ENCODE results near the gene DNAH6. TPM values are rescaled to one million over a fixed set of nuclear protein-coding genes. Genes with fewer than 3 reads are reported as not detected.

The DNAH6 gene
- total and polyA plus RNA-seq, 2 of the 8 experiments (the other 6 are each of a cell fraction or from before 2014, with no cell fraction given) = 0.06 to 0.43 TPM

GRCh38 chr2:84498150-84498799 is 18.0 kb upstream of the DNAH6 start:
- no peaks in the 10 kb centered on the region for H3K36me3 ChIP-seq (ENCODE audit: control insufficient read depth in 2 of 4, insufficient read depth in 4 of 4, low read length in 3 of 4)
- no peak overlapping the region for H3K56ac ChIP-seq (replicated peaks; ENCODE audit: insufficient read length, low read depth, low read length)
- H3K4me1 ChIP-seq (replicated peaks in 1 of 4; ENCODE audit: control insufficient read depth in 3 of 4, insufficient read depth in 4 of 4, low read length in 3 of 4) = no peaks in the 10 kb centered on the region
- no peak overlapping the region for H2BK15ac ChIP-seq (ENCODE audit: low read length)
- ChIA-PET POLR2A (ENCODE audit: partially characterized antibody) (no interaction called here), CTCF (ENCODE audit: partially characterized antibody) (interaction anchor here (1.0 to 2.0 kb wide), 7 partner anchors 130 to 428 kb away, joined by 3 to 7 read pairs (median 4); no protein-coding TSS in a partner anchor)
- no peak overlapping the region for H3K4ac ChIP-seq (replicated peaks; ENCODE audit: insufficient read length, low read depth, low read length)
- H4K20me1 ChIP-seq (replicated peaks in 1 of 2; ENCODE audit: control insufficient read depth in 1 of 2, insufficient read depth in 2 of 2, low read length in 2 of 2) = no peaks in the 10 kb centered on the region
- no peak overlapping the region for H3K4me3 ChIP-seq (ENCODE audit: extremely low read depth in 1 of 4, insufficient read depth in 2 of 4, low read depth in 3 of 4, low read length in 4 of 4)
- no peak overlapping the region for H2BK120ac ChIP-seq (replicated peaks; ENCODE audit: low read depth, low read length)
- H2AK5ac ChIP-seq (ENCODE audit: low read depth, low read length) = no peak overlapping the region
- H3K9ac ChIP-seq (replicated peaks in 1 of 4; ENCODE audit: extremely low read depth in 1 of 4, low read depth in 3 of 4, low read length in 3 of 4) = no peak overlapping the region
- no peak overlapping the region for H2AFZ ChIP-seq (ENCODE audit: low read length)
- no peak overlapping the region for H4K5ac ChIP-seq (ENCODE audit: insufficient read length, low read depth, low read length)
- no peaks in the 10 kb centered on the region for H3K79me2 ChIP-seq (ENCODE audit: control insufficient read depth in 1 of 2, insufficient read depth in 2 of 2, low read length in 2 of 2)
- H2BK20ac ChIP-seq (ENCODE audit: low read length) = no peak overlapping the region
- no peaks in the 10 kb centered on the region for H3K27me3 ChIP-seq (replicated peaks in 1 of 4; ENCODE audit: control insufficient read depth in 3 of 4, extremely low read depth in 1 of 4, insufficient read depth in 3 of 4, low read length in 3 of 4)
- DNase-seq (ENCODE audit: low read depth in 1 of 2, low spot score in 2 of 2) = no peak
- no peak for FAIRE-seq
- no peak overlapping the region for H3K4me2 ChIP-seq (ENCODE audit: insufficient read depth in 1 of 2, low read depth in 2 of 2, low read length in 2 of 2)
- no peak overlapping the region for H4K91ac ChIP-seq (replicated peaks; ENCODE audit: insufficient read length, low read length)
- H3K23ac ChIP-seq (ENCODE audit: insufficient read length) = no peak overlapping the region
- H2BK5ac ChIP-seq (ENCODE audit: low read depth, low read length) = no peak overlapping the region
- no peak overlapping the region for H3K18ac ChIP-seq (ENCODE audit: extremely low read depth, low read length)
- no peak overlapping the region for H3K14ac ChIP-seq (ENCODE audit: insufficient read length)
- no peak overlapping the region for H3K27ac ChIP-seq (ENCODE audit: low read depth, low read length)
- no peak overlapping the region for H2BK12ac ChIP-seq (ENCODE audit: low read depth, low read length)
- H3K9me3 ChIP-seq (ENCODE audit: insufficient read depth in 2 of 2, low read depth in 1 of 2, low read length in 1 of 2) = no peaks in the 10 kb centered on the region
- H3K79me1 ChIP-seq (ENCODE audit: low read depth, low read length) = no peaks in the 10 kb centered on the region
- no peaks in the 10 kb centered on the region for H3K23me2 ChIP-seq (ENCODE audit: low read depth, low read length)
- no peak overlapping the region for H4K8ac ChIP-seq (ENCODE audit: extremely low read depth, insufficient read depth, low read length)
- TF ChIP-seq KDM4A (IDR thresholded peaks at IDR 0.05; ENCODE audit: low read depth, low read length, severe bottlenecking) (no peak), HDAC6 (IDR thresholded peaks at IDR 0.05; ENCODE audit: low read depth, low read length) (no peak), RXRA (IDR thresholded peaks at IDR 0.05; ENCODE audit: insufficient read depth, low read depth, low read length) (no peak), RFX5 (IDR thresholded peaks at IDR 0.05; ENCODE audit: borderline replicate concordance, low read depth, low read length) (no peak), SIN3A (conservative IDR thresholded peaks at IDR 0.05 in 1 of 2, IDR thresholded peaks at IDR 0.05 in 1 of 2; ENCODE audit: low read depth in 1 of 2, low read length in 2 of 2) (no peak), YY1 (IDR thresholded peaks at IDR 0.05; ENCODE audit: low read depth, low read length) (no peak), JUN (IDR thresholded peaks at IDR 0.05; ENCODE audit: low read depth, low read length) (no peak), RAD21 (IDR thresholded peaks at IDR 0.05 in 1 of 2, conservative IDR thresholded peaks at IDR 0.05 in 1 of 2; ENCODE audit: low read depth in 2 of 2, low read length in 2 of 2) (no peak), ATF3 (IDR thresholded peaks at IDR 0.05; ENCODE audit: insufficient read depth, low read depth, low read length) (no peak), GTF2F1 (IDR thresholded peaks at IDR 0.05; ENCODE audit: borderline replicate concordance, low read depth, low read length) (no peak), BRCA1 (IDR thresholded peaks at IDR 0.05; ENCODE audit: low read depth, low read length) (no peak), USF2 (IDR thresholded peaks at IDR 0.05; ENCODE audit: low read length) (no peak)
